GM08714 (cell line): ENCODE data around the gene LDLRAD3.
"Not testable (repeated sequence)": the region's sequence is repeated elsewhere in the genome, so short reads cannot be mapped to it uniquely, and the experiment has no call there.

Experiments
- H3K4me3 ChIP-seq: fragments of 200-500 bp; sonication (Bioruptor generic); 2 replicates; pipeline ENCODE4 v1.5.1; 2014; ENCODE audit warnings: mild to moderate bottlenecking, low read length, inconsistent platforms
- ZNF274 ChIP-seq: IDR thresholded peaks from 2 replicates; pipeline ENCODE4 v1.6.1; 2012; ENCODE audit warnings: mild to moderate bottlenecking, low read depth, low read length

Gene LDLRAD3

DNA sequence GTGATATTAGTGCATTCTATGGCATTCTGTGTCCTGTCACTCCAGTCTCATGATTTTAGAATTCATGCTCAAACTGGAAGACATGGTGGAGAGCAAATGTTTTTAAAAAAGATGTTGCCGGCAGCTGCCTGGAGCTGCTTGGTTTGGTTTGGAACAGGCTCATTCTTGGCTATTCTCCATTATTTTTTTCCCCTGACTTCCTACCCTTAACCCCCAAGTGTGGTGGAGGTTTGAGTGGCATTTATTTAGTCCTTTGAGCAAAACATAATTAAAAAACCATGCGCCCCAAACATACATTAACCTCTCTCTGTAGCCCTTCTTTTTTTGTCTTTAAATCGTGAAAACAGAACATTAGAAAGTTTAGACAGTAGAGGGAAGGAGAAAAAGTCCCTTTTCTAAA lies 94.7 kb downstream of the LDLRAD3 start:
- H3K4me3 ChIP-seq: no peak overlapping the region
- TF ChIP-seq ZNF274: no peak

- H3K4me3 ChIP-seq: no peak overlapping the region
- TF ChIP-seq ZNF274: no peak
Measured at GRCh38 chr11:36039471-36039870, 95.6 kb downstream of the LDLRAD3 start.

DNA sequence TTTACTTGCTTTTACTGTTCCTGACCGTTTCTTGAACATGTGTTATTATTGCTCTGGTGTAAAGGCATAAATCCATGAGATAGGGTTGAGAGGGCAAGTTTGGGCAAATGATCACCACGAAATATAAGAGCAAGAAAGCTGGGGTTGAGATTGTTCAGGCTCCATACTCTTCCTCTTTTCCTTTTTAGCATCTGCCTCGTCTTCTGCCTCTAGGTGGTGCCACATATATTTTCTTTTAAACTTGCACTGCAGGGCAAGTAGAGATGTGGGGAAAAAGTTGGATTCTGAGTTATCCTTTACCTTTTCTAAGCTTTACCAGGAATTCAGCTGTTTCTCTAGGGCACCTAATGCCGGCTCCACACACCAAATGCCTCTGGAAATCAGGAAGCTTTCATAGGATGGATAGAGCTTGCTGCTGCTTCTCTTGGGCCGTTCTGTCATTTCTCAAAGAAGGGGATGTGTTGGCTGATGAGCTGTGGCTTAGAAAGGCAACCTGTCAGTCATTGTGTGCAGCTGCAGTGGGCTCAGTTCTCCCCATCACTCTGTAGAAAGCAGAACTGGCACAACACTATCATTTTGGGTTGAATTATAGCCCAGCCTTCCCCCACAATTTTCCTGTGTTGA lies 98.2 kb downstream of the LDLRAD3 start:
- TF ChIP-seq ZNF274: no peak
- no peak overlapping the region for H3K4me3 ChIP-seq

GRCh38 chr11:36044636-36045035 lies 100.8 kb downstream of the LDLRAD3 start:
- no peak overlapping the region for H3K4me3 ChIP-seq
- no peak for TF ChIP-seq ZNF274

DNA sequence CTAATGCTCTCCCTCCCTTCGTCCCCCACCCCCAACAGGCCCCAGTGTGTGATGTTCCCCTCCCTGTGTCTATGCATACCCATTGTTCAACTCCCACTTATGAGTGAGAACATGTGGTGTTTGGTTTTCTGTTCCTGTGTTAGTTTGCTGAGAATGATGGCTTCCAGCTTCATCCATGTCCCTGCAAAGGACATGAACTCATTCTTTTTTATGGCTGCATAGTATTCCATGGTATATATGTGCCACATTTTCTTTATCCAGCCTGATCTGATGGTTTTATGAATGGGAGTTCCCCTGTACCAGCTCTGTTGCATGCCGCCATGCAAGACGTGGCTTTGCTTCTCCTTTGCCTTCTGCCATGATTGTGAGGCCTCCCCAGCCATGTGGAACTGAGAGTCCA lies 102.1 kb downstream of the LDLRAD3 start:
- not testable (repeated sequence) for H3K4me3 ChIP-seq

DNA sequence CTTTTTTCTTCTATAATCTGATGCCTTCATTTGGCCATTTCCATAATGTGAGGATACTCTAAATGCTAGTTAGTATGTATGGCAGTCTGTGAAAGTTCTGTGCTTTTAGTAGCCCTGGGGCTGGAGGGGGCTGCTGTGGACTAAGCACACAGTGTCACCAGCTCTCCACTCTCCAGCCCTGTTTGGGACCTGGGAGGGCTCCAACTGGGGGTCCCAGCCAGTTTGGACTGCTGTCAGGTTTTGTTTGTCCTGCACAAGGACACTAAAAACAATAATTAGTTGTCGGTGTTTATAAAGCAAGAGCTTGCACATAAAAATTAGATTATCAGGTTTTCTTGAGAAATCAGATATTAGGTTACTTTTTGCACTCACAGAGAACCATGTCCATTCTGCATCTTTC lies 103.1 kb downstream of the LDLRAD3 start:
- no peak for TF ChIP-seq ZNF274
- no peak overlapping the region for H3K4me3 ChIP-seq

DNA sequence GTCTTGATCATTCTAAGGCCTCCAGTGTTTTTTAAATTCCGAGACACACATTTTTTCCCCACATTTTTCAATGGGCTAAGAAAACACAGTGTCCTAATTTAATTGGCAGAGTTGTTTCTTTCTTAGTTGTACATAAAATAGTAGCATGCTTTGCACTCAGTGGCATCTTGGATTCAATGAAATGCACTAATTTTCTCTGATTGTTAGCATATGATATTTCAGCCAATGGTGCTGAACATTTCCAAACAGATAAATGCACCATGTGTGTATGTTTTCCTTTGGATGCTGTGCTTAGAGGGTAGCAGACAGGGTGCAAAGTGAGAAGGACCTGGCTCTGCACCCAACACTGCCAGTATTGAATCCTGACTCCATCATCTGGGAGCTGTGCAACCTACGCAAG lies 103.5 kb downstream of the LDLRAD3 start:
- no peak overlapping the region for H3K4me3 ChIP-seq
- no peak for TF ChIP-seq ZNF274

GRCh38 chr11:36048496-36049247 lies 104.8 kb downstream of the LDLRAD3 start:
- no peak overlapping the region for H3K4me3 ChIP-seq
- TF ChIP-seq ZNF274: no peak

- H3K4me3 ChIP-seq: no peak overlapping the region
- no peak for TF ChIP-seq ZNF274
Measured at GRCh38 chr11:36051235-36052144, 107.6 kb downstream of the LDLRAD3 start.

GRCh38 chr11:36053281-36053680 lies 109.4 kb downstream of the LDLRAD3 start:
- no peak overlapping the region for H3K4me3 ChIP-seq
- TF ChIP-seq ZNF274: no peak

DNA sequence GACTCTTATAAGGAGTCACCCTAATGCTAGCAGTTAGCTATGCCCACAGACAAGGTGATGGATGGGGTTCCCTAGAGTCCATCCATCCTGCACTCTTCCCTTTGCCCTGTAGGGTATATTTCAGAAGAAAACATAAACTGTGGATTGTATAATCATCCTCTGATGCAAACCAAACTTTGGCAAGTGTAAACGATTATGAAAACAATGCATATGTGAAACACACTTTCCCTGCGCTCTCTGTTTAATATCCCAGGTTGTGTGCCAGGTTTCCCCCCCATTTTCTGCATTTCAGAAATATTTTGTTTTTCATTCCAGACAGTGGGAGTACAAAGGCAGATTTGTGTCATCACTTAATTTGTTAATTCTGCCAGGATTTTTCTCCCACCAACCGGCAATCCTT lies 110.0 kb downstream of the LDLRAD3 start:
- no peak for TF ChIP-seq ZNF274
- H3K4me3 ChIP-seq: no peak overlapping the region

- TF ChIP-seq ZNF274: no peak
- no peak overlapping the region for H3K4me3 ChIP-seq
Measured at GRCh38 chr11:36054628-36055027, 110.8 kb downstream of the LDLRAD3 start.

- no peak for TF ChIP-seq ZNF274
Measured at GRCh38 chr11:36056160-36056751, 112.4 kb downstream of the LDLRAD3 start.

DNA sequence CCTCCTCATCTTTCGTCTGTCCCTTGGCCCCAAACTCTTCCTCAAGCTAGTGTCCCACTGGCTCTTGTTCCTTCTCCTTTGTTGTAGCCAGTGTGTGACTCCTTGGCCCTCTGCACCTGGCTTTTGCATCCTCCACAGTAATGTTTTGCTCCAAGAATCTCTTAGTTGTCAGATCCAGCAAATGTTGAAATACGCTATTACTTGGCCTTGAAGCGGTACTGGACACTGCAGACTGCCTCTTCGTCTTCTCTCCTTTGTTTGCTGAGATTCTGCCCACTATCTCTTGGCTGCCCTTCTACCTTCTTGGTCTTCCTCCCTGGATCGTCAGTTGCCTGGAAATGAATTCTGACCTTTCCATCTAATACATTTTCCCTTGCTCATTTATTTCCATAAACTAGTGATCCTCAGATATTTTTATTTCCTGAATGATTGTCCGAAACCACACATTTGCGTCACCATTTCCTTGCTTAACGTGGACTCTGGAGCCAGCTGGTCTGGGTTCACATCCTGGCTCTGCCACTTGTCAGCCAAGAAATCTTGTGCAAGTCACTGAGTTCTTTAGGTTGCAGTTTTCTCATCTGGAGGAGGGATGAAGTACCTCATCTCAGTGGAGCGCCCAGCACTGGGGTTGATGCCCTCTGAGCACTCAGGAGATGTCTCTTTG lies 113.6 kb downstream of the LDLRAD3 start:
- TF ChIP-seq ZNF274: no peak
- no peak overlapping the region for H3K4me3 ChIP-seq

More at GRCh38 chr11:36056160-36056751, 112.4 kb downstream of the LDLRAD3 start:
- no peak overlapping the region for H3K4me3 ChIP-seq
